Activated T-helper 1 cell treated with anti-CD3 and anti-CD28 coated beads, Interleukin-12 subunit alpha, Interleukin-12 subunit beta, Interleukin-2, Interleukin-4 antibody, amounts not matched to agents 30 ng/mL and 10 ng/mL and 1 ng/mL, durations not matched to agents 14 hours and 24 hours and 36 hours (primary cell): ENCODE data around the gene CPB2. TPM values are rescaled to one million over a fixed set of nuclear protein-coding genes. Genes with fewer than 3 reads are reported as not detected.

Experiments used
- DNase-seq: peaks from one replicate; pipeline ENCODE4 v3.0.0; 2021; ENCODE audit warnings: low spot score
- H3K27ac Mint-ChIP-seq: one replicate; pipeline ENCODE4 v1.8.0; 2021; ENCODE audit warnings: mild to moderate bottlenecking, mixed read lengths
- H3K27me3 Mint-ChIP-seq: one replicate; pipeline ENCODE4 v1.8.0; 2022; ENCODE audit warnings: mild to moderate bottlenecking, moderate library complexity, mixed read lengths; ENCODE audit not compliant: insufficient read depth
- H3K36me3 Mint-ChIP-seq: one replicate; pipeline ENCODE4 v1.8.0; 2021; ENCODE audit warnings: low read depth, mixed read lengths
- H3K4me1 Mint-ChIP-seq: one replicate; pipeline ENCODE4 v1.8.0; 2021; ENCODE audit warnings: low read depth, mixed read lengths
- H3K4me3 Mint-ChIP-seq: one replicate; pipeline ENCODE4 v1.8.0; 2021; ENCODE audit warnings: mild to moderate bottlenecking, moderate library complexity, mixed read lengths
- H3K9me3 Mint-ChIP-seq: one replicate; pipeline ENCODE4 v1.8.0; 2021; ENCODE audit warnings: mixed read lengths
- intact Hi-C: fragments of 100-400 bp; cut with micrococcal nuclease; formaldehyde crosslinking; loops from one replicate; pipeline ENCODE4 v1.15.1; 2024
- total RNA-seq: library from RNA; stranded (reverse); gene quantifications from 2 replicates; pipeline ENCODE4 v1.2.3, GENCODE V29; 2022

The CPB2 gene, protein sequence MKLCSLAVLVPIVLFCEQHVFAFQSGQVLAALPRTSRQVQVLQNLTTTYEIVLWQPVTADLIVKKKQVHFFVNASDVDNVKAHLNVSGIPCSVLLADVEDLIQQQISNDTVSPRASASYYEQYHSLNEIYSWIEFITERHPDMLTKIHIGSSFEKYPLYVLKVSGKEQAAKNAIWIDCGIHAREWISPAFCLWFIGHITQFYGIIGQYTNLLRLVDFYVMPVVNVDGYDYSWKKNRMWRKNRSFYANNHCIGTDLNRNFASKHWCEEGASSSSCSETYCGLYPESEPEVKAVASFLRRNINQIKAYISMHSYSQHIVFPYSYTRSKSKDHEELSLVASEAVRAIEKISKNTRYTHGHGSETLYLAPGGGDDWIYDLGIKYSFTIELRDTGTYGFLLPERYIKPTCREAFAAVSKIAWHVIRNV
- total RNA-seq: not detected in 2 replicates

DNA sequence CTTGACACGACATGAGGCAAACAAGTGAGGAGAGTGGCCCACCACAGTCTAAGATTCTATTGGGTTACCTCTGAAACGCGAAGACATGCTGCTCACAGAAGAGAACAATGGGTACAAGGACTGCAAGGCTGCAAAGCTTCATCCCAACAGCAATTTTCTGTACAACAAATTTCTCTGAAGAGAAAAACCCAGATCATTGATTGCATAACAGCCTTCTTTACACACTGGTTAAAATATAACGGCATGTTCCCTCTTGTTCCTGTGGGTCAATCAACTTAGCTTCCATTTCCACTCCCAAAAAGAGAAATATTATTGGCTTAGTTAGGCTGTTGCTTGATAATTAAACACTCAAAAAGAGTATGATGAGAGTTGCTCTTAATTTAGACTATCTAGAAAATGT is at the start of gene CPB2:
Gene CPB2, minus strand, starts transcription at position 166 of the 400 bp plus-strand sequence. Its CDS starts 24 bp downstream, at position 142.
- Mint-ChIP-seq H3K36me3 (no peaks in the 10 kb centered on the region), H3K27ac (no peak within 1 kb of the TSS), H3K9me3 (no peaks in the 10 kb centered on the region), H3K4me3 (no peak within 1 kb of the TSS), H3K4me1 (peaks cover 7% of the 10 kb centered on the region), H3K27me3 (peaks cover 16% of the 10 kb centered on the region)
- intact Hi-C loops: no loop called here
- no peak for DNase-seq

DNA sequence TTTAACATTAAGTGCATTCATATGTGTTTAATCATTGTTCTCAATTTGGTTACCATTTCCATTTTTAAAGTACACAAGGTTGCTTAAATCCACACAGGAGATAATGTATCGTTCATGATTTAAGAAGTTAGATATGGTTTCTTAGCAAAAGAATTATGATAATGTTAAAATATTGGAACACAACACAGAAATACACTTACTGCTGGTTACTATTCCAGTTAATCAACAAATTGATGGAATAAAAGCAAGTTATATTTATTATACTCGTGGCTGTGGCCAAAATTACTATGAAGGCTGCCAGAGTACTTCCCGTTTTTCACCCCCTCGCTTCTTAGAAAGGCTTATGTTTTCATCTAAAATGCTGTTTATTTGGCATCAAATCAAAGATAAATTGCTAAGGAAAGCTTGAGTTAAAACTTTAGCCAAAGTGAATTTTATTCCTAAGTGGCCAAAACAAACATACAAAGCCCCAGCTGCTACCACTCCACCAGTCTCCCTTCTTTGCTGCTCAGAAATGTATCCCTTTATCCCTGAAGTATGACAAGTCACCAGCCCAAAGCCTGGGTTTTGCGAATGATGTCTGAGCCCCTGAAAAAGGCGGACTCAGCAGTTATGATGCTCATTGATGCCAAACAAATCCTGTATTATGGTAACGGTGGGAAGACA is 49.4 kb upstream of the CPB2 start:
- intact Hi-C loops: no loop called here
- H3K27me3 Mint-ChIP-seq: no peaks in the 10 kb centered on the region
- H3K36me3 Mint-ChIP-seq: peaks cover 77% of the 10 kb centered on the region
- H3K27ac Mint-ChIP-seq: peak overlapping the region; percentile 70
- H3K9me3 Mint-ChIP-seq: no peaks in the 10 kb centered on the region
- DNase-seq: no peak
- H3K4me3 Mint-ChIP-seq: no peak overlapping the region
- peaks cover 58% of the 10 kb centered on the region for H3K4me1 Mint-ChIP-seq

DNA sequence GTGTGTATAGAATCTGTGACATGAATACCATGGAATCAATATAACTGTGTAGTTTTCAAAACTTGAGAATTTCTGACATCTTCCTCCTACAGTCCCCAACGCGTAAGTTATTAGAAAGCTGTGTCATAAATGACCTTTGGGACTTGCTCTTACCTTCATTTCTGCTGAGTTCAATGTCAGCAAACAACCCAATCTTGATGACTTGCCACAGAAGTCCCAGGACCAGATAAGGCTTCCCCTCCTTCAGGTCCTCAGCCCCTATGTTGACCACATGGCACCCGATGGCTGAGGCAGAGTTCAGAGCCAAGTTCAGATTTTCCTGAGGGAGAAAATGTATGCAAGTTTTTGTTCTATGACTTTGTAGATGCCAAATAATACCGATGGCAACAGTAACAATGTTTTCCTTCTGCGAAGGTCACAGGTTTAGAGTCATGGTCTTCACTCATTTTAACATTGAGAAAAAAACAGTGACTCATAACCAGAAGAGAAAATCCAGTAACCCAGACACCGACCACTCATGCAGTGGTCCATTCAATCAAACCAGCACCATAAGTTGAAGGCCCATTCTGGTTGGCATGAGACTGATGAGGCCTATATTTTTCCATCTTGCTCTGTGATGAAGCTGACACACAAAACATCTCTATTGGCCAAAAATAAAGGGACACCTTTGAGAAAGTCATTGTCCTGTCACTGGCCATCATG is 47.9 kb upstream of the CPB2 start:
- peak overlapping the region; percentile 69 for H3K27ac Mint-ChIP-seq
- H3K36me3 Mint-ChIP-seq: peaks cover 66% of the 10 kb centered on the region
- DNase-seq: no peak
- no peaks in the 10 kb centered on the region for H3K27me3 Mint-ChIP-seq
- intact Hi-C loops: no loop called here
- no peaks in the 10 kb centered on the region for H3K9me3 Mint-ChIP-seq
- H3K4me1 Mint-ChIP-seq: peaks cover 50% of the 10 kb centered on the region
- H3K4me3 Mint-ChIP-seq: no peak overlapping the region

DNA sequence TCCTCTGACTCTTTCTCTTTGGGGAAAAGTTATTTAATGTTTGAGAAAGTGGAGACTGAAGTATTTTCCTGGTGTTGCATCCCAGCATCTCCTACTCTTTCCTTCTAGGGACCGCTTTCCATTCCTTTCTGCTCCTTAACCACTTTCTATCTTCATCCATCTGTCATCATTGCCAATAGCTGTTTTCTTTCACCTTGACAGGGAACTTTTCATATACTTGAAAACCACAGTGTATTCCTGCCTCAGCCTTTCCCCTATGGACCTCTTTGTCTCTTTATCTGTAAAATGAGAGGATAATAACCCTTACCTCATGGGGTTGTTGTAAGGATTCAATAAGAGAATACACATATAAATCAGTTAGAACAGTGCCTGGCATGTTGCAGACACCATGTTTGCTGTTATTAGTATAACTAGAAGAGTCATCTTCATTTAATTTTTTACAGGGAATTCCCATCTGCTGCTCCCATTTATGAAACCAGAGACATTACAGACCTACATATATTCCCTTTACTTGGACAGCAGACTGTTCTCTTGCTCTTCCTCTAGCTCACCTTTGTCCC is 45.4 kb upstream of the CPB2 start:
- no peak for DNase-seq
- H3K4me1 Mint-ChIP-seq: peaks cover 46% of the 10 kb centered on the region
- intact Hi-C loops: loop anchor here (1.0 kb wide), 1 partner anchor 9 kb away; no protein-coding TSS in a partner anchor

DNA sequence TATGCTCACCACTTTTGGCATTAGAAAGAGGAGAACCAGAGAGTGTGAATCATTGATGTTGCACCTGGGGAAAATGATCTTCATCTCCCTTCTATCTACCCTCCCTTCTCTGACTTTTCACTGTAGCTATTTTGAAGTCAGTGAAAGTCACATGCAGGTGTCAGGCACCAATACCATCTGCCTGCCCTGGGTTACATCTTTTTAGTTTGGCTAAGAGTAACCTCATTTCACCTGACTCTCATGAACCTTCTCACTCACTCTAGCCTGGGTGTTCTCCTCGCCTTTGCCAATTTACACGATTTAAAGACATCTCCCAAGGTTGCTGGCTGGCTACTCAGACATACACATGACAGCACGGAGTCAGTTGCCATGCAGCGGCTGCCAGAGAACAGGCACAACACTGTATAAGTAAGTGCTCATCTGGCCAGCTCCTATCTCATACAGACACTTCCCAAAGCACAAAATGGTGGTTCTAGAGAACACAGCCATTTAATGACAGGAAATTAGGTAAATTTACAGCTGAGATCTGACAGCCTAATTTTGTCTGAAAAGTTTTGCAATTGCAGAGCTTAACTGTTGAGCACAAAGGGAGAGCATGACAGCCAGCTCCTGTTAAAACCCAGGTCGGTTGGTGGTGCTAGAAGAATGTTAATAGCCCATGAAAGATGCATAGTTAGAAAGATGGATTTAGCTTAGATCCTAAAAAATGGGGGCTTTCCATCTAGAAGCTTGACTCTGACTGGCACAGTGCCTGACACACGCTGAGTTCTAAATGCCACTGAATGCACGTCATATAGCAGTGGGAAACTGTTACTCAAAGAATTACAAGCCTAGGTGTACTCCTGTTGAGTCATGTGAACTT is 44.7 kb upstream of the CPB2 start:
- DNase-seq: no peak
- intact Hi-C loops: loop anchor here (1.0 to 2.0 kb wide), 2 partner anchors 10 to 15 kb away; no protein-coding TSS in a partner anchor
- no peak overlapping the region for H3K4me3 Mint-ChIP-seq
- H3K27me3 Mint-ChIP-seq: no peaks in the 10 kb centered on the region
- H3K36me3 Mint-ChIP-seq: peaks cover 69% of the 10 kb centered on the region
- H3K27ac Mint-ChIP-seq: peak overlapping the region; percentile 83
- H3K4me1 Mint-ChIP-seq: peaks cover 45% of the 10 kb centered on the region
- no peaks in the 10 kb centered on the region for H3K9me3 Mint-ChIP-seq

More for the DNA sequence above, 45.4 kb upstream of the CPB2 start:
- Mint-ChIP-seq H3K9me3 (no peaks in the 10 kb centered on the region), H3K4me3 (no peak overlapping the region), H3K27me3 (no peaks in the 10 kb centered on the region), H3K36me3 (peaks cover 67% of the 10 kb centered on the region), H3K27ac (peak overlapping the region; percentile 83)

DNA sequence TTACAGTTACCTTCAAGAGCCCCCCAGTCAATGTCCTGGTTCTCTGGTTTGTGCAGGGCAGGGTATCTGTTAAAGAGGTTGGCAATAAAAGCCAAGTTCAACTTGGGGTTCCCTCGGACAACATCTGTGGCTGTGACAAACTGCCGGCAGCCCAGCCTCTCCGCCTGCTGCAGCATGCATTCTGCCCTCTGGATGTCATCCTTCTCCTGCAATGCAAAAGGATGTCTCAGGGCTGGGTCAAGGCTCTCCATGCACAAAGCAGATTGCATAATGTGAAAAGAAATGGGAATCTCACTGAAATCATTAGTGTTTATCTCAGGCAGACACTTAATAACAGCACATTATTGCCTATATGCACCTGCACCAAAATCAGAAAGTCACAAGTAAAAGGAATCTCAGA is 42.1 kb upstream of the CPB2 start:
- no peak overlapping the region for H3K27ac Mint-ChIP-seq
- no peaks in the 10 kb centered on the region for H3K9me3 Mint-ChIP-seq
- intact Hi-C loops: no loop called here
- no peak overlapping the region for H3K4me3 Mint-ChIP-seq
- no peaks in the 10 kb centered on the region for H3K27me3 Mint-ChIP-seq
- no peak for DNase-seq
- peaks cover 62% of the 10 kb centered on the region for H3K36me3 Mint-ChIP-seq
- H3K4me1 Mint-ChIP-seq: peaks cover 26% of the 10 kb centered on the region

DNA sequence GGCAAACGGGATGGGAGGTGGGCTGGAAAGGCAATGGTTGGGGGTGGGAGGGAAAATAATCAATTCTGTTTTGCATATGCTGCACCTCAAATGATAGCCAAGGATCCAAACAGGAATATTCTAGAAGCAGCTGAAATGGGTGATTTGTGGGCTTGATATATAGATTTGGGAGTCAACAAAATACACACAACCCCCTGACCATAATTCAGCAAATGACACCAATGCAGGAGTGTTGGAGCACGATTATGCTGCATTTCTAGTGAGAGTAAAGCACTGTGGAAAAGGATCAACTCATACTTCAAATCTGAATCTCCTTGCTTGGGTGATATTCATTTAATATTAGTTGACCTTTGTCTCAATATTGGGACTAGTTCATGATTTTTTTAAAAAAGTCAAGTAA is 41.1 kb upstream of the CPB2 start:
- H3K27ac Mint-ChIP-seq: no peak overlapping the region
- H3K9me3 Mint-ChIP-seq: no peaks in the 10 kb centered on the region

DNA sequence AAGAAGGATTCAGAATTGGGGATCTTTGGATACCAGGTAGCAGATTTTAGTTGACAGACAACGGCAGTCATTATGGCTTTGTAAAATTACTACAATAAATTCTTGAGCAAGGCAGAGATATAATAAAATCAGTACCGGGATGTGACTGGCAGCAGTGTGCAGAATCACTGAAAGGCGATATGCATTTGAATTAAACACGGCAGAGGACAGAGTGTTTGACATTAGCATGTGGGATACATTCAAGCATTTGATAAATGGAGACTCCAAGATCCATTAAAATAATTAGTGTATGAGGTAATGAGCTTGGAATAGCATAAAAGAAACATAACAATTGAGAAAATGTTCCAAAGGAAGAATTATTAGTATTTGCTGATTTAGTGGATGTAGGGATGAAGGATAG is 40.3 kb upstream of the CPB2 start:
- H3K27ac Mint-ChIP-seq: peak overlapping the region; percentile 49
- DNase-seq: no peak

More for the DNA sequence above, 41.1 kb upstream of the CPB2 start:
- peaks cover 63% of the 10 kb centered on the region for H3K36me3 Mint-ChIP-seq
- peaks cover 25% of the 10 kb centered on the region for H3K4me1 Mint-ChIP-seq
- no peaks in the 10 kb centered on the region for H3K27me3 Mint-ChIP-seq
- intact Hi-C loops: no loop called here
- no peak overlapping the region for H3K4me3 Mint-ChIP-seq
- no peak for DNase-seq

DNA sequence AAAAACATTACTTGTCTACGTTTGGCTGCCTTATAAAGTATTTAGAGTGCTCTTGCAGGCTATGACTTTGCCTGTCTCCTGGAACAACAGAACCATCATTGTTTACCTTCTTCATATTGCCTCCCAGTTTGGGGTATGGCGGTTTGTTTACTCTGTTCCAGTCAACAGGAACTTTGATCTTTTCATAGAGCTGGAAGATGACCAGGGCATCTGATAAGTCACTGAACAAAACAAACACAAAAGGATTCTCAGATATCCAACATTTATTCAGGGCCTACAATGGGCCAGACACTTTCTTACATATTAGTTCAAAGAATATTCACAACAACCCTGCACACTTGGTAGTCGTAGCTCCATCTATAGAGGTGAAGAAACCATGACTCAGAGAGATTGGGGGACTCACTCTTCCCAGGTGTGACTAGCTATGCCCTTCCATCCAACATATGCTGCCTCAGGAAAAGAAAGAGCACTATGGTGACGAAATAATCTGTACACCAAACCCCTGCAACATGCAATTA is 38.4 kb upstream of the CPB2 start:
- Mint-ChIP-seq H3K36me3 (peaks cover 63% of the 10 kb centered on the region), H3K4me3 (no peak overlapping the region), H3K4me1 (peaks cover 12% of the 10 kb centered on the region), H3K27ac (no peak overlapping the region), H3K27me3 (no peaks in the 10 kb centered on the region), H3K9me3 (no peaks in the 10 kb centered on the region)
- intact Hi-C loops: no loop called here
- DNase-seq: no peak

More for the DNA sequence above, 40.3 kb upstream of the CPB2 start:
- Mint-ChIP-seq H3K27me3 (no peaks in the 10 kb centered on the region), H3K4me1 (peaks cover 22% of the 10 kb centered on the region), H3K36me3 (peaks cover 63% of the 10 kb centered on the region), H3K9me3 (no peaks in the 10 kb centered on the region), H3K4me3 (no peak overlapping the region)
- intact Hi-C loops: no loop called here

DNA sequence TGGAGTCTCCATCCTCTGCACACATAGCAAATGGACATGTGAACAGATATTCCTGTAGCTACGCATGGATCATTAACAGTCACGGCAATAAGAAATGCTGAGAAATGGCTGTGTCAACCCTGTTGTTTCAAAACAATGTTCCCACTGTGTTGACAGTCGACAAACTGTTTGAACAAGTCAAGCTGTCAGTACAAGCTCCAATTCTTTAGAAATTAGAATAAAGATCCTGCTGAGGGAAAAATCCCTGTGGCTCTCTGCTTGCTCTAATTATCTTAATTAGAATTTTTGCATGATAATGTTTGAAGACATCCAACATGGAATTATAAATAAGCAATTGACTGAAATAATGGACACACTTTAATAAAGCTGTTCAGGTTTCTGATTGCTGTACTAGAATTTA is 37.9 kb upstream of the CPB2 start:
- Mint-ChIP-seq H3K4me1 (peaks cover 15% of the 10 kb centered on the region), H3K27ac (no peak overlapping the region), H3K36me3 (peaks cover 67% of the 10 kb centered on the region), H3K27me3 (no peaks in the 10 kb centered on the region), H3K4me3 (no peak overlapping the region), H3K9me3 (no peaks in the 10 kb centered on the region)
- intact Hi-C loops: no loop called here
- no peak for DNase-seq

DNA sequence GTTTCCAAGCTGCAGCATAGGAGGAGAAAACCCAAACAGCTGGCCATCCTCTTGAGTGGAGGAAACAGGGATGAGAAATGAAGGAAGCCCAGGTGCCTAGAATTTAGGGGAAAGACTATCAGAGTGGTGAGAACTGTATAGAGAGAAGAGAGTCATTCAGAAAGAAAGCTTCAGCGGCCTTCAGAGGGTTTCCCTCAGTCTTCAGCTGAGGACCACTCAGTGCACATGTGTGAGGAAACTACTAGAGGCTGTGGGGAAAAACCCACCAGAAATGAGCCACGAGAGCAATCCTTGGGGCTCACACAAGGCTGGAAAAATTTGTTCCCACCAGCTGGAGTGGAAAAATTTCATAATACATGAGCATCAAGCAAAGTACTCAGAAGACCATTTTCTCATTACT is 35.2 kb upstream of the CPB2 start:
- Mint-ChIP-seq H3K27ac (peak overlapping the region; percentile 35), H3K9me3 (no peaks in the 10 kb centered on the region), H3K4me1 (peaks cover 23% of the 10 kb centered on the region), H3K36me3 (peaks cover 71% of the 10 kb centered on the region), H3K4me3 (no peak overlapping the region), H3K27me3 (no peaks in the 10 kb centered on the region)
- intact Hi-C loops: loop anchor here (2.0 kb wide), 1 partner anchor 19 kb away; no protein-coding TSS in a partner anchor
- DNase-seq: no peak
